Mucosa of stomach (tissue), 1 donor: ENCODE results near the gene INTS4.
"Not testable (repeated sequence)": the region's sequence is repeated elsewhere in the genome, so short reads cannot be mapped to it uniquely, and the experiment has no call there.

Experiments
- H3K27me3 ChIP-seq: one replicate; pipeline ENCODE4 v1.7.0; 2013; ENCODE audit warnings: mild to moderate bottlenecking, low read length; ENCODE audit not compliant: control insufficient read depth, insufficient read depth
- H3K36me3 ChIP-seq: one replicate; pipeline ENCODE4 v1.7.0; 2013; ENCODE audit warnings: low read length; ENCODE audit not compliant: control insufficient read depth, insufficient read depth
- H3K4me1 ChIP-seq: one replicate; pipeline ENCODE4 v1.7.0; 2013; ENCODE audit warnings: mild to moderate bottlenecking, low read length; ENCODE audit not compliant: control insufficient read depth, insufficient read depth
- H3K4me3 ChIP-seq: one replicate; pipeline ENCODE4 v1.7.0; 2013; ENCODE audit warnings: low read length
- H3K9ac ChIP-seq: one replicate; pipeline ENCODE4 v1.7.0; 2013; ENCODE audit warnings: mild to moderate bottlenecking, low read length, moderate library complexity
- H3K9me3 ChIP-seq: one replicate; pipeline ENCODE4 v1.7.0; 2013; ENCODE audit warnings: mild to moderate bottlenecking, low read length, moderate library complexity; ENCODE audit not compliant: control insufficient read depth
- donor health status: Pancreatic carcinoma.

The INTS4 gene

DNA sequence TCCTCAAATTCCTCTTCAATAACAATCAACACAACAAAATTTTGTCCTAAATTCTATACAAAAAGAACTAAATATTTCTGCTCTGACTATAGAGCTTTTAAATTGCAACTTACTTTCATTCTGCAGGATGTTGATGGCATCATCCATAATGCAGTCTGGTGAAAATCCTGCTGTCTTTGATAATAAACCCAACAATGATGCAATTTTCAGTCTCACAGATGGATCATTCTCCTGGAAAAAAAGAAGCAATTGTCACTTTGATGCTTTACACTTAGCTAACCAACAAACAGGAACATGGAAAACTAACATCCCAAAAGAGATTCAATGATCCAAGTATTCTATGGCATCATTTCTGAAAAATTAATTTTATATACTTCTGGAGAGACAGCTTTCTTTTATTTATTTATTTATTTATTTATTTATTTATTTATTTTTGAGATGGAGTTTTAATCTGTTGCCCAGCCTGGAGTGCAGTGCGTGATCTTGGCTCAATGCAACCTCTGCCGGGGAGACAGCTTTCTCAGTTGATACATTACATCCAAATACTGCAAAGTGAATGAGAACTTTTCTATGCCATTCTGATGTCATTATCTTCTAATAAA, 13.0 kb downstream of the INTS4 start:
- no peak overlapping the region for H3K9ac ChIP-seq
- H3K4me1 ChIP-seq = no peaks in the 10 kb centered on the region
- H3K27me3 ChIP-seq = no peaks in the 10 kb centered on the region
- H3K9me3 ChIP-seq = no peaks in the 10 kb centered on the region
- H3K4me3 ChIP-seq = no peak overlapping the region
- H3K36me3 ChIP-seq = no peaks in the 10 kb centered on the region

DNA sequence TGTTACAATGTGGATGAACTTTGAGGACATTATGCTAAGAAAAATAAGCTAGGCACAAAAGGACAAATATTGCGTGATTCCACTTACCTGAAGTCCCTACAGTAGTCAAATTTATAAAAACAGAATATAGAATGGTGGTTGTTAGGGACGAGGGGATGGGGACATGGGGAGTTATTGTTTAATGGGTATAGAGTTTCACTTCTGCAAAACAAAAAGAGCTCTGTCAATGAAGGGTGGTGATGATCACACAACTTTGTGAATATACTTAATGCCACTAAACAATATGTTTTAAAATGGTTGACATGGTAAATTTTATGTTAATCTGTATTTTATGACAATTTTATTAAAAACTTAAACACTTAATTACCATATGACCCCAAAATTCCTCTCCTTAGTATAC, 26.1 kb downstream of the INTS4 start:
- Histone ChIP-seq H3K9me3 (no peaks in the 10 kb centered on the region), H3K4me1 (peaks cover 5% of the 10 kb centered on the region), H3K27me3 (no peaks in the 10 kb centered on the region), H3K4me3 (no peak overlapping the region), H3K9ac (no peak overlapping the region), H3K36me3 (no peaks in the 10 kb centered on the region)

DNA sequence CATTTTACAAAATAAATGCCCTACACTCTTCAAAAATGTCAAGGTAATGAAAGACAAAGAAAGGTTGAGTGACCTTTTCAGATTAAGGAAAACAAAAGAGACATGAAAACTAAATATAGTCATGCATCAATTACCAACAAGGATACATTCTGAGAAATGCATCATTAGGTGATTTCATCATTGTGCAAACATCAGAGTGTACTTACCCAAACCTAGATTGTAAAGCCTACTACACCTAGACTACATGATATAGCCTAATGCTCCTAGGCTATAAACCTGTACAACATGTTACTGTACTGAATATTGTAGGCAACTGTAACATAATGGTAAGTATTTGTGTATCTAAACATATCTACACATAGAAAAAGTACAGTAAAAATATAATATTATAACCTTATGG, 26.7 kb downstream of the INTS4 start:
- Histone ChIP-seq H3K27me3 (no peaks in the 10 kb centered on the region), H3K9me3 (no peaks in the 10 kb centered on the region), H3K4me1 (peaks cover 5% of the 10 kb centered on the region), H3K9ac (no peak overlapping the region), H3K4me3 (no peak overlapping the region), H3K36me3 (no peaks in the 10 kb centered on the region)

DNA sequence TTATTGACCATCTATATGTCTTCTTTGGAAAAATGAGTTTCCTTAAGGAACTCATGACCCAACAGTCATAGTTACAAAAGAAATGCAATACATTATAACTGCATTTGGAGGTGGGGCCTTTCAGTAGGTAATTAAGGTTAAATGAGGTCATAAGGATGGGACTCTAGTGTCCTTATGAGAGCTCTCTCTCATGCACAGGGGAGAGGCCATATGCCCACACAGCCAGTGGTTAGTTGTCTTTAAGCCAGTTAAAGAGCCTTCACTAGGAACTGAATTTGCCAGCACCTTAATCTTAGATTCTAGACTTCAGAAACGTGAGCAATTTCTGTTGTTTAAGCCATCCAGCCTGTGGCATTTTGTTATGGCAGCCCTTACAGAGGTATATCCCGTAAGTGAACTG, 27.3 kb downstream of the INTS4 start:
- H3K4me1 ChIP-seq = peaks cover 5% of the 10 kb centered on the region
- no peaks in the 10 kb centered on the region for H3K27me3 ChIP-seq
- no peaks in the 10 kb centered on the region for H3K9me3 ChIP-seq
- H3K4me3 ChIP-seq = no peak overlapping the region
- H3K36me3 ChIP-seq = no peaks in the 10 kb centered on the region
- no peak overlapping the region for H3K9ac ChIP-seq

DNA sequence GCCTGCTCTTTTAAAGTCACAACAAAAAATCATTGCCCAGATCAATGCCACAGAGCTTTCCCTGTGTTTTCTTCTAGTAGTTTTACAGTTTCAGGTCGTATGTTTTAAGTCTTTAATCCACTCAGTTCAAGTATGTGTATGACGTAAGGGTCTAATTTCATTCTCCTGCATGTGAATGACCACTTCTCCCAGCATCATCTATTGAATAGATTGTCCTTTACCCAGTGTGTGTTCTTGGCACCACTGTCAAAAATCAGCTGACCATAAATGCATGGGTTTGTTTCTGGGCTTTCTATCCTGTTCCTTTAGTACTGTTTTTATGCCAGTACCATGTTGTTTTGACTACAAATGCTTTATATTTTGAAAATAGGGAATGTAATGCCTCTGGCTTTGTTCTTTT, 28.1 kb downstream of the INTS4 start:
- H3K36me3 ChIP-seq = no peaks in the 10 kb centered on the region
- no peak overlapping the region for H3K4me3 ChIP-seq
- peaks cover 5% of the 10 kb centered on the region for H3K4me1 ChIP-seq
- no peak overlapping the region for H3K9ac ChIP-seq
- no peaks in the 10 kb centered on the region for H3K27me3 ChIP-seq
- H3K9me3 ChIP-seq = no peaks in the 10 kb centered on the region

DNA sequence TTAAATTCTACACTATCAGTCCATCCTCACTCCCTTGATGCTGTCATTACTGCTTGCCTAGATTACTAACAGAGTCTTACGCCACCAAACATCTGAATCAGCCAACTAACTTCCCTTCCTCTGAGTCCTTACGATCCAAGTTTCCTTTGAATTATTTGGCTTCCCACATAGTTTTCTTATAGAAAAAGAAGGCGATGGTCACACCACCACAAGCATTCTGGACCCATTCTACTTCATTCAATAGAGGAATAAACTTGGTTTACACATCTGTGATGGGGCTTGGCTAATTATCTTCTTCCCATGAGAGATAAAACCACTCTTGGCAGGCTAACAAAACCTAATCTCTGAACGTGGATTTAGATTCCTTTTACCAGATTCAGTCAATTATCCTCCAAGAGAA, 35.0 kb downstream of the INTS4 start:
- H3K36me3 ChIP-seq = no peaks in the 10 kb centered on the region
- no peak overlapping the region for H3K9ac ChIP-seq
- no peaks in the 10 kb centered on the region for H3K4me1 ChIP-seq
- H3K9me3 ChIP-seq = no peaks in the 10 kb centered on the region
- H3K4me3 ChIP-seq = no peak overlapping the region
- no peaks in the 10 kb centered on the region for H3K27me3 ChIP-seq

DNA sequence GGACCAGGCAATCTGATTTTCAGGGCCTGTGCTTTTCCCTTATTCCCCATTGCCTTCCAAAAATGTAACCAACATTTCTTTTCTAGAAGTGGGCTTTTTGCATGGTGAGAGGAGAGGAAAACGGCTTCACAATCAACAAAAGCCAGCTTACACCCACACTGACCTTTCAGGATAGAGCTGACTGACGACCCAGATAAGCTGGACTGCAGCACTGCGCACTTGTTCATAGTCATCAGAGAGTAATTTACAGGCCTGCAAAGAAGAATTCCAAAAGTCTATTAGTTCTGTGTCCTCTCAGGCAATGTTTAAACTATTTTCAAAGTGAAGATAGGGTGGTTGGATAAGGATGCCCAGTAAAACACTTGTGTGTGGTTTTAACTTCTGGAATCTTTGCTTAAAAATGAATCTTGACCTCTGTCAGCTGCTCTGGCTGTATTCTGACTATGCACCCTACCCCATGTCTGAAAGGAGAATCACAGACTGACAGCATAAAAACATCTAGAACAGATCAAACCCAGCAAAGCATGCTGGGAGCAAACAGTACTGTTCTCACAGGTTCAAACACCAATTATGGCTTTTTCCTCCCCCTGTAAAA, 35.8 kb downstream of the INTS4 start:
- H3K36me3 ChIP-seq, H3K27me3 ChIP-seq, H3K4me1 ChIP-seq, H3K4me3 ChIP-seq, H3K9ac ChIP-seq, H3K9me3 ChIP-seq: not testable (repeated sequence)

DNA sequence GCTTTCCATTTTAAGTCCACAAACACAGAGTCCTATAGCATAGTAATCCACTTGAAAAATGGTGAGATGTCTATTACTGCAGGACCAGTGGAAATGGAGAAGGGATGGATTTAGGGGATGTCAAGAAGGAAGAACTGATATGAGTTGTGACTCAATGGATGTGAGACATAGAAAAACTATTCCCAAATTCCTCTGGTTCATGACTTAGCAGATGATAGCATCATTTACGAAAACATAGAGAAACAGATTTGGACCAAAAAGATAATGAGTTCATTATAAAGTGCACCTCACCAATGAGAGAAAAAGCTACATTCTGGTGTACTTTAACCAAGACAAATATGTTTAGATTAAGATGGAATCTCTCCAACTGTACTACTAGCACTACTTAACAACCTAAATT, 51.2 kb downstream of the INTS4 start:
- H3K36me3 ChIP-seq, H3K9ac ChIP-seq, H3K4me1 ChIP-seq, H3K4me3 ChIP-seq, H3K9me3 ChIP-seq, H3K27me3 ChIP-seq: not testable (repeated sequence)

DNA sequence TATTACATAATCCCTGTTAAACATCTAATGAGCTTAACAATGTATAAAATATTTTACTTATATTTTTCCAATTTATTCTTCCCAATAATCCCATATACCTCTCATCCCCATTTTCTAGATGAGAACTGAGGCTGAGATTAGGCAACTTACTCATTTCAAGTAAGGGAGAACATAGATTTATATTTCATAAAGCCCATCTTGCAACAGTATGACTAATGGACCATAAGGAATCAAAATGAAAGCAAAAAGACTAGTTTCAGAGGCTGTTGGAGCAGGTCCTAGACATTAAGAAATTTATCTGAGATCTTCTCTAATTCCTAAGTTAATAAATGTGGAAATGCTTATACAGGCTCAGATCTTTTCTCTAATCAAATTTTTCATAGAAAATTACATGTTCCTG, 52.0 kb downstream of the INTS4 start:
- not testable (repeated sequence) for H3K9ac ChIP-seq, H3K27me3 ChIP-seq, H3K36me3 ChIP-seq, H3K9me3 ChIP-seq, H3K4me3 ChIP-seq, H3K4me1 ChIP-seq

DNA sequence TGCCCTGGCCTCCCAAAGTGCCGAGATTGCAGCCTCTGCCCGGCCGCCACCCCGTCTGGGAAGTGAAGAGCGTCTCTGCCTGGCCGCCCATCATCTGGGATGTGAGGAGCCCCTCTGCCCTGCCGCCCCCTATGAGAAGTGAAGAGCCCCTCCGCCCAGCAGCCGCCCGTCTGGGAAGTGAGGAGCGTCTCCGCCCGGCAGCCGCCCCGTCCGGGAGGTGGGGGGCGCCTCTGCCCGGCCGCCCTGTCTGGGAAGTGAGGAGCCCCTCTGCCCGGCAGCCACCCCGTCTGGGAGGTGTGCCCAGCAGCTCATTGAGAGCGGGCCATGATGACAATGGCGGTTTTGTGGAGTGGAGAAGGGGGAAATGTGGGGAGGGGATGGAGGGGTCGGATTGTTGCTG, 60.9 kb downstream of the INTS4 start:
- H3K4me1 ChIP-seq, H3K4me3 ChIP-seq, H3K36me3 ChIP-seq: not testable (repeated sequence)

DNA sequence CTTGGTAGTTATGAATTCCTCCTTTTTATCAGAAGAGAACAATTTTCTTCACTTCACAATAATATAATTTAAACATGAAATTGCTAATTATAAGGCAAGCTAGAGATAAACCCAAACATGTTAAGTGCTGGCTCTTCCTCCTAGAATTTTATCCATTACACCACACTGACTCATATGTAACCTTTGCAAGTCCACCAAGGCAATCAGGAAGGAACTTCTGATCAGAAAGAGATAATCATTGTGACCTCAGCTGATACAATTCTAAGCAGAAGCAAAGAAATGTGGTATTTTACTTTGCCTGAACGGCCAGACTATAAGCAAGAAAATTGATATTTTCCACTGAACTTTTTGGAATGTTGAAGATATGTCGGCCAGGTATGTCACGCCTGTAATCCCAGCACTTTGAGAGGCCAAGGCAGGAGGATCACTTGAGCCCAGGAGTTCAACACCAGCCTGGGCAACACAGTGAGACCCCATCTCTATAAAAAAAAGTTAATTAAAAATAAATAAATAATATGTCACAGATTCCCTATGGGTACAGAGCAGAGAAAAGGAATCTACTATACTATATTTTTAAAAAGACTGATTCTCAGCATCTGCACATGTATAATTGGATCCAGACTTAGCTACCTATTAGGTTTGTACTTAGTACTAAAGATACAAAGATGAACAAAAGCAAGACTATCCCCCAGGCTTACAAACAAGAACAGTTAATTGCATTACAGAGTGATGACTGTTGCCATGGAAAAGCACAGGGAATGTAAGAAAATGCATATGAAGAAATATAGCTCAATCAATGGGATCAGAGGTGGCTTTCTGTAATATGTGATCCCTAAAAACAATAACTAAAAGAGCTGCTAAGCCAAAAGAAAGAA, 63.9 kb downstream of the INTS4 start:
- H3K27me3 ChIP-seq, H3K9ac ChIP-seq, H3K36me3 ChIP-seq, H3K4me3 ChIP-seq, H3K4me1 ChIP-seq, H3K9me3 ChIP-seq: not testable (repeated sequence)

More for the DNA sequence above, 60.9 kb downstream of the INTS4 start:
- H3K9me3 ChIP-seq, H3K27me3 ChIP-seq, H3K9ac ChIP-seq: not testable (repeated sequence)

DNA sequence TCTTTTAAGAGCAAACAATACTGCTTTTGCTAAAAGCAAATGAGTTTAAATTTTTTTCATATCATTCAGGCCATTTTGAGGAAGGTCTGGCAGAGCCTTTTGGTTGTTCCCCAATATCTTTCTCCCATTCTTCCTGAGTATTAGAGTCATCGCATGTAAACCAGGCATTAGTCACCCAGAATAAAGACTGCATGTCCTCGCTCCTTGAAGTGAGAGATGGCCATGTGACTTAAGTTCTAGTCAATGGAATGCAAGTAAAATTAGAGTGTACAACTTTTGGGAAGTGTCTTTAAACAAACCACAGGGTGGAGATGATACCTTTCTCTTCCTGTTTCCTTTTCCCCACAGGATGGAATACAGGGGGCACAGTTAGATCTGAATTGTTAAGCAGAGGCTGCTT, 76.8 kb downstream of the INTS4 start:
- H3K9me3 ChIP-seq, H3K4me1 ChIP-seq, H3K4me3 ChIP-seq, H3K27me3 ChIP-seq, H3K9ac ChIP-seq, H3K36me3 ChIP-seq: not testable (repeated sequence)
